KMS-11 (cell line): ENCODE measurements around the gene YWHAH.

Experiments used
- H2AFZ ChIP-seq: fragments of 200-600 bp; sonication (generic); 2 replicates; pipeline ENCODE4 v1.6.1; 2016; ENCODE audit warnings: antibody characterized with exemption, mixed run types, low read depth
- H3K27ac ChIP-seq: fragments of 200-600 bp; sonication (generic); 2 replicates; pipeline ENCODE4 v1.6.1; 2016; ENCODE audit warnings: mild to moderate bottlenecking, mixed run types
- H3K27me3 ChIP-seq: fragments of 200-600 bp; sonication (generic); 2 replicates; pipeline ENCODE4 v1.6.1; 2017; ENCODE audit warnings: mild to moderate bottlenecking, low read depth, mixed run types, moderate library complexity; ENCODE audit not compliant: insufficient read depth
- H3K36me3 ChIP-seq: fragments of 200-600 bp; sonication (generic); 2 replicates; pipeline ENCODE4 v1.6.1; 2017; ENCODE audit warnings: mild to moderate bottlenecking, mixed run types; ENCODE audit not compliant: insufficient read depth
- H3K4me1 ChIP-seq: fragments of 200-600 bp; sonication (generic); 2 replicates; pipeline ENCODE4 v1.6.1; 2016; ENCODE audit warnings: mild to moderate bottlenecking, low read depth, mixed run types; ENCODE audit not compliant: poor library complexity, severe bottlenecking
- H3K4me2 ChIP-seq: fragments of 200-600 bp; sonication (generic); 2 replicates; pipeline ENCODE4 v1.7.0; 2016; ENCODE audit warnings: mild to moderate bottlenecking, mixed run types
- H3K4me3 ChIP-seq: fragments of 200-600 bp; sonication (generic); IDR thresholded peaks from 2 replicates; pipeline ENCODE4 v1.6.1; 2017; ENCODE audit warnings: low read depth, low read length, mixed read lengths; ENCODE audit not compliant: insufficient read depth
- H3K79me2 ChIP-seq: fragments of 200-600 bp; sonication (generic); 2 replicates; pipeline ENCODE4 v1.6.1; 2016; ENCODE audit warnings: low read depth, mixed run types; ENCODE audit not compliant: insufficient read depth
- H3K9ac ChIP-seq: fragments of 200-600 bp; sonication (generic); 2 replicates; pipeline ENCODE4 v1.6.1; 2016; ENCODE audit warnings: mild to moderate bottlenecking, mixed run types
- H4K20me1 ChIP-seq: fragments of 200-600 bp; sonication (generic); 2 replicates; pipeline ENCODE4 v1.6.1; 2016; ENCODE audit warnings: mild to moderate bottlenecking, mixed run types; ENCODE audit not compliant: insufficient read depth
- TF ChIP-seq, protein P1 (sequence below): fragments of 200-600 bp; sonication (generic); conservative IDR thresholded peaks from 2 replicates; pipeline ENCODE4 v1.6.1; 2017; ENCODE audit warnings: low read depth, mild to moderate bottlenecking, antibody characterized with exemption, low read length, moderate library complexity, mixed read lengths

Gene YWHAH

DNA sequence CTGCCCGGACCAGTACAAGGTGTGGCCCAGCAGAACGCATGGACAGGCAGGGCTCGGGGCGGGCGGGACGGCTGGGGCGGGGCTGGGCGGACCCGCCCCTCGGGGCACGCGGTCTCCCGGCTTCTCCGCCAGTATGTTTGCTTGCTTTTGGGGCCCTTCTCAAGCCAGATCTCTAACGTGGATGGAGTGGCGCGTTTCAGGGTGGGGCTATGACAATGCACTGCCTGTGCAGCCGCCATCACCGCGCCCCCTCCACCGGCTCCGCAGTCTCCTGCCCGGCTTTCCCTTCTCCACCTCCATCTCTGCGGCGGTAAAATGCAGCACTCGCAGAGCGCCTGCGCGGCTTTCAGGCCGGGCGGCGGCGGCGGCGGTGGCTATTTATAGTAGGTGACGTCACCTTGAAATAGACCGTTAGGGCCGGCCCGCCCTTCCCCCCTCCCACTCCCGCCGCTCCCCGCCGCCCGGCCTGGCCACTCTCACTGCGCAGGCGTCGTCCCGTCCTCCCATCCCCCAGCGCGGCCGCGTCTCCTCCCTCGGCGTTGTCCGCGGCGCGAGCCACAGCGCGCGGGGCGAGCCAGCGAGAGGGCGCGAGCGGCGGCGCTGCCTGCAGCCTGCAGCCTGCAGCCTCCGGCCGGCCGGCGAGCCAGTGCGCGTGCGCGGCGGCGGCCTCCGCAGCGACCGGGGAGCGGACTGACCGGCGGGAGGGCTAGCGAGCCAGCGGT, at the start of gene YWHAH:
YWHAH (plus strand) TSS at position 558 of the 722 bp plus-strand sequence. CDS start 199 bp downstream, outside the sequence.
- peak within 1 kb of the TSS; percentile 61 for H2AFZ ChIP-seq
- peaks cover 32% of the 10 kb centered on the region for H3K4me1 ChIP-seq
- H3K27ac ChIP-seq, result peak within 1 kb of the TSS; percentile 60
- H3K9ac ChIP-seq, result peak within 1 kb of the TSS; percentile 89
- peak within 1 kb of the TSS; percentile 55 for H3K4me3 ChIP-seq
- TF ChIP-seq, protein P1, sequence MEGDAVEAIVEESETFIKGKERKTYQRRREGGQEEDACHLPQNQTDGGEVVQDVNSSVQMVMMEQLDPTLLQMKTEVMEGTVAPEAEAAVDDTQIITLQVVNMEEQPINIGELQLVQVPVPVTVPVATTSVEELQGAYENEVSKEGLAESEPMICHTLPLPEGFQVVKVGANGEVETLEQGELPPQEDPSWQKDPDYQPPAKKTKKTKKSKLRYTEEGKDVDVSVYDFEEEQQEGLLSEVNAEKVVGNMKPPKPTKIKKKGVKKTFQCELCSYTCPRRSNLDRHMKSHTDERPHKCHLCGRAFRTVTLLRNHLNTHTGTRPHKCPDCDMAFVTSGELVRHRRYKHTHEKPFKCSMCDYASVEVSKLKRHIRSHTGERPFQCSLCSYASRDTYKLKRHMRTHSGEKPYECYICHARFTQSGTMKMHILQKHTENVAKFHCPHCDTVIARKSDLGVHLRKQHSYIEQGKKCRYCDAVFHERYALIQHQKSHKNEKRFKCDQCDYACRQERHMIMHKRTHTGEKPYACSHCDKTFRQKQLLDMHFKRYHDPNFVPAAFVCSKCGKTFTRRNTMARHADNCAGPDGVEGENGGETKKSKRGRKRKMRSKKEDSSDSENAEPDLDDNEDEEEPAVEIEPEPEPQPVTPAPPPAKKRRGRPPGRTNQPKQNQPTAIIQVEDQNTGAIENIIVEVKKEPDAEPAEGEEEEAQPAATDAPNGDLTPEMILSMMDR, result no peak
- peaks cover 6% of the 10 kb centered on the region; the same call in 1 of the 2 replicates for H3K36me3 ChIP-seq
- H4K20me1 ChIP-seq, result peaks cover 24% of the 10 kb centered on the region; the same call in 1 of the 2 replicates
- H3K4me2 ChIP-seq, result peak within 1 kb of the TSS; percentile 87
- peaks cover 44% of the 10 kb centered on the region for H3K79me2 ChIP-seq
- no peaks in the 10 kb centered on the region for H3K27me3 ChIP-seq

DNA sequence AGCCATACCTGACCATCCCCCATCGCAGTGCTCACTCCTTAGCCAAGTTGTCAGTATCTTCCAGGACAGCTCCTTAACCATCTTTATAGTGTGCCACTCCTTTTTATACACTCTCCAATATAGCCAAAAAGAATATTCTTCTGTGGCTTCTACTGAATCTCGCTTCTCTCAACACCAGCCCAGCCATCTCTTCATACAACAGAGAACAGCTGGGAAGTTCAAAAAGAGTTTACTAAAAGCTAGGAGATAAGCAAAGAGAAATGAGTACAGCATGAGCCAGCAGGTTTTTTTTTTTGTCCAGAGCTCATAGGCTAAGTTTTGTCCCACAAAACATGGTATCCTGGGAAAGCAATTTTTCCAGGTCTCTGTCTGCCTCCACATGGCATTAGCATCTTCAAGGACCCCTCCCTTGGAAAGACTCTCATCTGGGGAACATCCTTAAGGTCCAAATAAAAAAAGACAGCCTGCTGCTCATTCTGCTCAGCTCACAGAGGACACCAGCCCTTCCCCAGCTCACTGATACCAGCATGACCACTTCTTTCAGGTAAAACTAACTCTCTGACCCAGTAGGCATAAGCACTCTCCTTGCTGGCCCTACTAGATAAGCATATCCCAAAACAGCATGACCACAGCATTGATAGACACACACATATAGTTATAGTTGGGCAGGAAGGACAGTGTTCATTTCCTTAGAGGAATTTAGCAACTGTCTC, 48.8 kb upstream of the YWHAH start:
- no peaks in the 10 kb centered on the region for H3K36me3 ChIP-seq
- no peak overlapping the region for H3K4me3 ChIP-seq
- H3K27me3 ChIP-seq, result no peaks in the 10 kb centered on the region
- H3K27ac ChIP-seq, result no peak overlapping the region
- H3K4me2 ChIP-seq, result no peak overlapping the region
- no peaks in the 10 kb centered on the region for H3K79me2 ChIP-seq
- no peak overlapping the region for H2AFZ ChIP-seq
- peaks cover 37% of the 10 kb centered on the region for H3K4me1 ChIP-seq
- H4K20me1 ChIP-seq, result no peaks in the 10 kb centered on the region
- TF ChIP-seq, protein P1, result no peak
- no peak overlapping the region for H3K9ac ChIP-seq

DNA sequence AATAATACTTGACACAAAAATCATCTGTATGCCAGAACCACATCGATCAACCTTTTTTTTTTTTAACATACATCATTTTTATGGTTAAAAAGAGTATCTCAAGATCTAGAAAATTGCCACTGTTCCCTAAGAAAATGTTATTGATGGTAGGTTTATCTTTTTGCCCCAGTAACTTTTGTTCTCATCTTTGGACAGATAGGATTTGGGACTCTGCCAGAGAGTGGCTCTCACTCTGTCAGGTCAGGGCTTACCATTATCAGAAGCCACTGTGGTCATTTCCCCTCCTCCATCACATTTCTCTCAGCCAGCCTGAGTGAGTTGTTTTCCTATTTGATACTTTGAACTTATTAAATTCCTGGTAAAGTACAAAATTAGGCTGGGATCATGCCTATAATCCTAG, 47.9 kb upstream of the YWHAH start:
- no peaks in the 10 kb centered on the region for H3K27me3 ChIP-seq
- no peak overlapping the region for H3K9ac ChIP-seq
- H3K79me2 ChIP-seq, result no peaks in the 10 kb centered on the region
- TF ChIP-seq, protein P1, result no peak
- no peak overlapping the region for H3K4me2 ChIP-seq
- H3K4me1 ChIP-seq, result peaks cover 28% of the 10 kb centered on the region
- H4K20me1 ChIP-seq, result no peaks in the 10 kb centered on the region
- no peak overlapping the region for H2AFZ ChIP-seq
- no peak overlapping the region for H3K4me3 ChIP-seq
- H3K36me3 ChIP-seq, result no peaks in the 10 kb centered on the region
- H3K27ac ChIP-seq, result no peak overlapping the region

DNA sequence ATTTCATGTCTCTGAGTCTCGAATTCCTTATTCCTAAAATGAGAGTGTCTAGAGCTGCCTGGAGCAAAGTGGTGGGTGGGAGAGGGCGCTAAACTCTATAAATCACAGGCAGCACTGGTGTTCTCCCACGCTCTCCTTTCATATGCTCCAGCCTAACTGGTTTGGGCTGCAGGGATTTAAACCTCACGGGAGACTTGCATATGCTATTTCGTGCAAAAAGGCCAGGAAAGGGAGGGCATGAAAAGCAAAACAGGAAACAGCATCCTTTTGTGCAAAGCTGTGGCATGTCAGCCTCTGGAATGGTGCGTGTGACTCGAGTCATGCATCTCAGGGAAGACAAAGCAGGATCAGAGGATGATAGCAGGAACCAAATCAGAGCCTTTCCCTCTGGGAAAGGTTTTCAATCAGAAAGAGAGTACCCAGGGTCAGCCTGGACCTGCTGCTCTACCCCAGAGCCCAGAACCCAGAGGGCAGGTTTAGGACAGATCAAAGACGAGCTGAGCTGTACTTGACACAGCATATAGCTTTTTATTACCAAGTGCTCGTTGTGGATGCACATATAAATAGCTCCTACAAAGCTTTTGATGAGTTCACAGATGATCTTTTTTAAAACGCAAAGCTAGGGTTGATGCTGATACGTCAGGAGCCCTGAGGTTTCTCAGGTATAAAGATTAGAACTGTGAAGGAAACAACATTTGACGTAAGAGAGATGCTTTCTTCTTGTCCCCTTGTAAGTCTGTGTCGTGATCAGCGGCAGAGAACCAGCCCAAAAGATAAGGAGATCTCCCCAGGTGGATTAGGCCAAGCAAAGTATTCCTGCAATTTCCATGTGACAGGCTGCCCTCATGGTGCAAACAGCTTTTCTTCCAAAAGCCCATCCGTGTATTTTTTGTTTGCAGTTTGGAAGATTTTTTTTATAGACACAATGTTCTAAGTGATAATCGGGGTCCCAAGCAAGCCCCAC, 46.2 kb upstream of the YWHAH start:
- Histone ChIP-seq H3K79me2 (no peaks in the 10 kb centered on the region), H3K27ac (no peak overlapping the region), H3K9ac (no peak overlapping the region), H2AFZ (no peak overlapping the region), H3K36me3 (no peaks in the 10 kb centered on the region), H3K4me1 (peaks cover 12% of the 10 kb centered on the region), H3K27me3 (no peaks in the 10 kb centered on the region), H3K4me2 (no peak overlapping the region), H3K4me3 (no peak overlapping the region), H4K20me1 (no peaks in the 10 kb centered on the region)
- TF ChIP-seq, protein P1, result no peak
